ENCODE results near the gene CCDC60. TPM values are rescaled to one million over a fixed set of nuclear protein-coding genes. Genes with fewer than 3 reads are reported as not detected.

The CCDC60 gene
- polyA plus RNA-seq, 3 donors, result not detected

- Mint-ChIP-seq H3K36me3 (no peaks in the 10 kb centered on the region), H3K27ac (no peak overlapping the region), H3K4me1 (no peaks in the 10 kb centered on the region), H3K4me3 (no peak overlapping the region), H3K27me3 (ENCODE audit: low read depth in 3 of 3) (peaks cover 0 to 3% (median 2%) of the 10 kb centered on the region in 3 donors), H3K9me3 (peaks cover 0 to 8% (median 2%) of the 10 kb centered on the region in 7 donors)
- no peak overlapping the region for H3K9ac ChIP-seq (ENCODE audit: insufficient read depth, low read length, poor library complexity, severe bottlenecking)
- no peak overlapping the region for H2AFZ ChIP-seq (ENCODE audit: insufficient read depth, low read depth, low read length, poor library complexity, severe bottlenecking)
- no peak overlapping the region for H3K4me3 ChIP-seq (replicated peaks in 1 of 3; ENCODE audit: low read depth in 2 of 3, low read length in 3 of 3)
- H3K36me3 ChIP-seq (replicated peaks in 1 of 2; ENCODE audit: control insufficient read depth in 1 of 2, insufficient read depth in 2 of 2, low read length in 2 of 2), result no peaks in the 10 kb centered on the region
- no peaks in the 10 kb centered on the region for H3K4me1 ChIP-seq (ENCODE audit: control insufficient read depth in 1 of 2, insufficient read depth in 2 of 2, low read length in 2 of 2)
- H3K79me2 ChIP-seq (ENCODE audit: insufficient read depth, low read length), result no peaks in the 10 kb centered on the region
- TF ChIP-seq CTCF (IDR thresholded peaks at IDR 0.05), result no peak
- intact Hi-C loops (cut with micrococcal nuclease), result no loop called here
- DNase-seq, result no peak
- no peaks in the 10 kb centered on the region for H4K20me1 ChIP-seq (ENCODE audit: insufficient read depth, low read length)
- no peak overlapping the region for H3K4me2 ChIP-seq (replicated peaks; ENCODE audit: extremely low read depth, low read length, poor library complexity, severe bottlenecking)
- WGBS (ENCODE audit: insufficient coverage), result no CpG with 5 or more reads among the region's 9 CpGs
- no peaks in the 10 kb centered on the region for H3K27me3 ChIP-seq (ENCODE audit: control insufficient read depth in 2 of 2, insufficient read depth in 2 of 2, low read length in 2 of 2)
- no peak overlapping the region for H3K27ac ChIP-seq (ENCODE audit: low read depth in 1 of 2, low read length in 2 of 2)
- H3K9me3 ChIP-seq (replicated peaks in 1 of 2; ENCODE audit: control insufficient read depth in 1 of 2, insufficient read depth in 1 of 2, low read length in 2 of 2), result no peaks in the 10 kb centered on the region
Measured at GRCh38 chr12:119301379-119301778, 33.1 kb upstream of the CCDC60 start.

GRCh38 chr12:119302451-119303080 is 32.0 kb upstream of the CCDC60 start:
- H3K79me2 ChIP-seq (ENCODE audit: insufficient read depth, low read length), result no peaks in the 10 kb centered on the region
- H3K27ac ChIP-seq (ENCODE audit: low read depth in 1 of 2, low read length in 2 of 2), result no peak overlapping the region
- Mint-ChIP-seq H3K4me1 (no peaks in the 10 kb centered on the region), H3K27me3 (ENCODE audit: low read depth in 3 of 3) (peaks cover 3 to 4% (median 3%) of the 10 kb centered on the region in 3 donors), H3K9me3 (peaks cover 0 to 14% (median 2%) of the 10 kb centered on the region in 7 donors), H3K4me3 (no peak overlapping the region), H3K36me3 (no peaks in the 10 kb centered on the region), H3K27ac (no peak overlapping the region)
- no peaks in the 10 kb centered on the region for H3K4me1 ChIP-seq (ENCODE audit: control insufficient read depth in 1 of 2, insufficient read depth in 2 of 2, low read length in 2 of 2)
- TF ChIP-seq CTCF (IDR thresholded peaks at IDR 0.05), result no peak
- no peaks in the 10 kb centered on the region for H3K27me3 ChIP-seq (ENCODE audit: control insufficient read depth in 2 of 2, insufficient read depth in 2 of 2, low read length in 2 of 2)
- no peaks in the 10 kb centered on the region for H3K9me3 ChIP-seq (replicated peaks in 1 of 2; ENCODE audit: control insufficient read depth in 1 of 2, insufficient read depth in 1 of 2, low read length in 2 of 2)
- no peak overlapping the region for H2AFZ ChIP-seq (ENCODE audit: insufficient read depth, low read depth, low read length, poor library complexity, severe bottlenecking)
- H4K20me1 ChIP-seq (ENCODE audit: insufficient read depth, low read length), result no peaks in the 10 kb centered on the region
- H3K36me3 ChIP-seq (replicated peaks in 1 of 2; ENCODE audit: control insufficient read depth in 1 of 2, insufficient read depth in 2 of 2, low read length in 2 of 2), result no peaks in the 10 kb centered on the region
- no peak for DNase-seq
- WGBS (ENCODE audit: insufficient coverage), result 76% methylated on average over 6 of the region's 7 CpGs
- intact Hi-C loops (cut with micrococcal nuclease), result no loop called here
- H3K4me3 ChIP-seq (replicated peaks in 1 of 3; ENCODE audit: low read depth in 2 of 3, low read length in 3 of 3), result no peak overlapping the region
- H3K9ac ChIP-seq (ENCODE audit: insufficient read depth, low read length, poor library complexity, severe bottlenecking), result no peak overlapping the region
- H3K4me2 ChIP-seq (replicated peaks; ENCODE audit: extremely low read depth, low read length, poor library complexity, severe bottlenecking), result no peak overlapping the region

Measured in CD14-positive monocyte (primary cell).